Urinary bladder (tissue), 4 donors: Measurements from ENCODE around the gene MANSC1. TPM values are rescaled to one million over a fixed set of nuclear protein-coding genes. Genes with fewer than 3 reads are reported as not detected.

Experiments
- DNase-seq: peaks from one replicate; pipeline ENCODE4 v3.0.0-alpha.2; 2015; ENCODE audit errors: extremely low spot score
- H3K27ac ChIP-seq: one replicate; pipeline ENCODE4 v1.5.1; 2013; ENCODE audit warnings: low read depth, mild to moderate bottlenecking, moderate library complexity
- H3K36me3 ChIP-seq: one replicate; pipeline ENCODE4 v1.6.1; 2013; ENCODE audit warnings: mild to moderate bottlenecking, moderate library complexity; ENCODE audit not compliant: insufficient read depth
- H3K4me1 ChIP-seq: one replicate; pipeline ENCODE4 v1.6.1; 2013; ENCODE audit warnings: mild to moderate bottlenecking, moderate library complexity; ENCODE audit not compliant: insufficient read depth
- H3K4me3 ChIP-seq: one replicate; pipeline ENCODE4 v1.5.1; 2013; ENCODE audit warnings: low read depth, low read length
- WGBS: extraction: QIAGEN DNeasy Blood & Tissue Kit; methylation state at CpG from one replicate; pipeline ENCODE4 v1.1.7; 2013; 5-methylcytosine and 5-hydroxymethylcytosine counted together
- polyA plus RNA-seq: library from polyadenylated mRNA; stranded (reverse); fragments of 200-250 nt; gene quantifications from one replicate; pipeline ENCODE4 v1.2.3, GENCODE V29; 2013
- total RNA-seq: library from RNA; depleted of rRNA; stranded (reverse); fragments of >200 nt; gene quantifications from one replicate; pipeline ENCODE4 v1.2.3, GENCODE V29; 2014
- donor health status: healthy with polysubstance abuse.
- donor health status: healthy.

MANSC1 gene
- total RNA-seq (6.9 TPM), polyA plus RNA-seq (23.4 TPM)

- H3K4me1 ChIP-seq: no peaks in the 10 kb centered on the region
- no peak for DNase-seq
- H3K36me3 ChIP-seq: no peaks in the 10 kb centered on the region
- under 1% methylated on average over 68 of the region's 68 CpGs for WGBS
- no peak within 1 kb of the TSS for H3K27ac ChIP-seq
- H3K4me3 ChIP-seq: peak within 1 kb of the TSS; percentile 47
Observed at GRCh38 chr12:12349711-12350665, at the start of gene MANSC1. TSS of gene MANSC1 (minus strand) at chr12:12350242. CDS start at chr12:12343314, 6,928 bp downstream.

- WGBS: 97% methylated on average over 1 of the region's 1 CpG
Observed at GRCh38 chr12:12399161-12399560, 49.1 kb upstream of the MANSC1 start.

GRCh38 chr12:12398026-12398859 is 48.2 kb upstream of the MANSC1 start:
- Histone ChIP-seq H3K36me3 (no peaks in the 10 kb centered on the region), H3K4me1 (no peaks in the 10 kb centered on the region), H3K27ac (no peak overlapping the region), H3K4me3 (no peak overlapping the region)
- peak; percentile 26 for DNase-seq
- WGBS: 45% methylated on average over 7 of the region's 7 CpGs

More at GRCh38 chr12:12399161-12399560, 49.1 kb upstream of the MANSC1 start:
- Histone ChIP-seq H3K27ac (no peak overlapping the region), H3K4me3 (no peak overlapping the region), H3K4me1 (no peaks in the 10 kb centered on the region), H3K36me3 (no peaks in the 10 kb centered on the region)
- DNase-seq: no peak

- no peak overlapping the region for H3K27ac ChIP-seq
- 95% methylated on average over 5 of the region's 5 CpGs for WGBS
- no peaks in the 10 kb centered on the region for H3K36me3 ChIP-seq
- H3K4me3 ChIP-seq: no peak overlapping the region
- no peak for DNase-seq
- H3K4me1 ChIP-seq: no peaks in the 10 kb centered on the region
Observed at GRCh38 chr12:12397184-12397583, 47.1 kb upstream of the MANSC1 start.

- H3K27ac ChIP-seq: no peak overlapping the region
- no peaks in the 10 kb centered on the region for H3K4me1 ChIP-seq
- no peaks in the 10 kb centered on the region for H3K36me3 ChIP-seq
- 93% methylated on average over 4 of the region's 4 CpGs for WGBS
- H3K4me3 ChIP-seq: no peak overlapping the region
- no peak for DNase-seq
Observed at GRCh38 chr12:12396694-12397093, 46.7 kb upstream of the MANSC1 start.

GRCh38 chr12:12393171-12393570 is 43.1 kb upstream of the MANSC1 start:
- H3K27ac ChIP-seq: no peak overlapping the region
- no peak for DNase-seq
- no peaks in the 10 kb centered on the region for H3K4me1 ChIP-seq
- no peaks in the 10 kb centered on the region for H3K36me3 ChIP-seq
- 93% methylated on average over 2 of the region's 2 CpGs for WGBS
- no peak overlapping the region for H3K4me3 ChIP-seq

GRCh38 chr12:12392413-12392812 is 42.4 kb upstream of the MANSC1 start:
- Histone ChIP-seq H3K4me3 (no peak overlapping the region), H3K4me1 (no peaks in the 10 kb centered on the region), H3K36me3 (no peaks in the 10 kb centered on the region), H3K27ac (no peak overlapping the region)
- WGBS: 38% methylated on average over 2 of the region's 2 CpGs
- no peak for DNase-seq

GRCh38 chr12:12387501-12387900 is 37.5 kb upstream of the MANSC1 start:
- WGBS: 57% methylated on average over 3 of the region's 3 CpGs
- no peak for DNase-seq
- H3K4me1 ChIP-seq: no peaks in the 10 kb centered on the region
- H3K36me3 ChIP-seq: peaks cover 1% of the 10 kb centered on the region
- no peak overlapping the region for H3K4me3 ChIP-seq
- no peak overlapping the region for H3K27ac ChIP-seq

GRCh38 chr12:12384571-12385340 is 34.7 kb upstream of the MANSC1 start:
- WGBS: 66% methylated on average over 7 of the region's 7 CpGs
- no peak overlapping the region for H3K4me3 ChIP-seq

GRCh38 chr12:12381982-12382381 is 31.9 kb upstream of the MANSC1 start:
- no peak overlapping the region for H3K4me3 ChIP-seq
- DNase-seq: no peak
- no peak overlapping the region for H3K27ac ChIP-seq
- peaks cover 3% of the 10 kb centered on the region for H3K36me3 ChIP-seq
- 90% methylated on average over 3 of the region's 3 CpGs for WGBS
- H3K4me1 ChIP-seq: no peaks in the 10 kb centered on the region

More at GRCh38 chr12:12384571-12385340, 34.7 kb upstream of the MANSC1 start:
- Histone ChIP-seq H3K36me3 (peaks cover 3% of the 10 kb centered on the region), H3K27ac (no peak overlapping the region), H3K4me1 (no peaks in the 10 kb centered on the region)
- no peak for DNase-seq

GRCh38 chr12:12380949-12381593 is 31.0 kb upstream of the MANSC1 start:
- Histone ChIP-seq H3K36me3 (peaks cover 3% of the 10 kb centered on the region), H3K4me1 (no peaks in the 10 kb centered on the region), H3K4me3 (no peak overlapping the region), H3K27ac (no peak overlapping the region)
- WGBS: 96% methylated on average over 6 of the region's 6 CpGs
- no peak for DNase-seq

- no peak for DNase-seq
- no peaks in the 10 kb centered on the region for H3K4me1 ChIP-seq
- H3K36me3 ChIP-seq: peaks cover 3% of the 10 kb centered on the region
- no peak overlapping the region for H3K4me3 ChIP-seq
- H3K27ac ChIP-seq: no peak overlapping the region
- 77% methylated on average over 4 of the region's 4 CpGs for WGBS
Observed at GRCh38 chr12:12379831-12380730, 30.0 kb upstream of the MANSC1 start.
